GM21786 (cell line): ENCODE data around the gene GBA3.

ENCODE experiments used
- ATAC-seq: cut with Tn5 transposase; IDR thresholded peaks from one replicate; pipeline ENCODE4 v1.9.1; 2021; ENCODE audit not compliant: unreplicated experiment

Gene GBA3

DNA sequence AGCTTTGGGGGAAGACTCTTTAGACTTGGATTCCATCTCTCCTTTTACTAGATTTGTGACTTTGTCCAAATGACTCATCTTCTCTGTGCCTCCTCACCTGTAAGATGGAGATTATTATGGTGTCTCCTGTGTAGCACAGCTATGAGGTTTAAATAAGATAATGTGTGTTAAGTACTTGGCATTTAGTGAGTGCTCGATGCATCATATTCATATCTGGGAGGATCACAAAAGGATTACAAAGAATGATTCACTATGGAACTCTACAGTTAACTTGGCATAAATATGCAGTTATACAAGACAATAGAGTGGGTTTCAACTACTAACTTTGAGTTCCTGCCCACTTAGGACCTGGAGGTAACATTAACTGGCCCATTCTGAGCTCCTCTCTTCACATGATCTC, 2.3 kb downstream of the GBA3 start:
- no peak for ATAC-seq

DNA sequence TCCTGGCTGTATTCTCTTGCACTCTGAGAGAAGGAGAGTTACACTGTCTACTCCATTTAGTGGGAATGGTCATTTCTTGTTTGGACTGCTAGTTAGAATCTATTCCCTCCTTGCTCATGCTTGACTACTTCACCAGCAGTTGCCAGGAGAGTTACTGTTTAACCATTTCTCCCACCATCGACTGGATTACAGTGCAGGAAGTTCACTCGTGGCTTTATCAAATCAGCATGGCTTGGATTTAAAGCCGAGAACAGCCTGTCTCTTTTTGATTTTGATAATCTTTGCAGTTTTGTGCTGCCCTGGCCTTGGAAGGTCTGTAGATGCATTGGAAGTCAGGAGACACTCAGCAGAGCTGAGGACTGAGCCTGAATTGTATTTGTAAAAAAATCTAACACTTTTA, 3.2 kb downstream of the GBA3 start:
- ATAC-seq = no peak

DNA sequence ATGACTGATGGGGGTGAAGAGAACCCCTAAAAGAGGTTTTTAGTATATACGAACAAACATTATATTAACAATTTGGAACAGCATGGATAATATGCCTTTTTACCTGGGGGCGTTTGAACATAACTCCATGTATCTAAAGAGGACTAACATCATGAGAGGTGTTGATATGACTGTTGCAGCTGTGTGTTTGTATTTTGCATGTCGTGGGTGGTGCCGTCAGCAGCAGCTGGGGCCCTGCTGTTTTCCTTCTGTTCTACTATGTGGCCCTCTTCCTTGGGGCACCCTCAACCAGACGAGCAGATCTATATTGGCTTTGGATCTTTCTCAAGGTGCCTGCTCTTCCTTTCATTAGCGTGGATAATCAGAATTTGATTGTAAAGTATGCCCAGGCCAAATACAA, 11.2 kb downstream of the GBA3 start:
- ATAC-seq = no peak

DNA sequence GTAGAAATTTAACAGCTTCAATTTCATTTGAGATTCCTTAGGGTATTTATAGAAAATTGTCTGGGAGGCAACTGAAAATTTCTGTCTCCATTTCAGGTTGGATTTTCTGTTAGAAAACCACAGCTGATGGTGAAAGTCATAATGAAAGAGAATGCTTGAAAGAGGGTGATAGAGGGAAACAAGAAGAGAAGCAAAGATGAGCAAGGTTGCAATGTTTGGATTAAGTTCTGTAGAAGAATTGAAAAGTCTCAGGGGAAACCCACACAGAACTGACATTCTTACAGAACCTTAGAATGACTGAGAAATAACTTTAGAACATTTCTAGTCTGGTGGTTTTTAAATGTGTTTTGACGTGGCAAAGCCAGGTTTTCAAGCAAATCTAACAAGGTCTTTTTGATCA, 14.7 kb downstream of the GBA3 start:
- no peak for ATAC-seq

DNA sequence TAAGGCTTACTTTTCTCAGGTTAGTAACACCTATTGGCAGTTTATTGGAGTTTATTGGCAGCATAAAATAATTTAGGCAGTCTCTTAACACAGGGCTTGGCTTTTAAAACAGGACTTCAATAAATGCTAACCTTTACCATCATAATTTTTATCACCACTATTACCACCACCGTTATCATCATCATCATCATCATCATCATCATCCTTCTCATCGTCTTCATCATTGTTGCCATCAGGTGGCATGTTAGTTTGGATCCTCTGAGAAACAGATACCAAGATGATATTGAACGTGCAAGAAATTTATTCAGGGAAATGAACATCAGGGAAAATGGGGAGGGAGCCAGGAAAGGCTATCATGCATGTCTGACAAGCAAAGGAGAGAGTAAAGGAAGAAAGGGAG, 16.2 kb downstream of the GBA3 start:
- no peak for ATAC-seq

DNA sequence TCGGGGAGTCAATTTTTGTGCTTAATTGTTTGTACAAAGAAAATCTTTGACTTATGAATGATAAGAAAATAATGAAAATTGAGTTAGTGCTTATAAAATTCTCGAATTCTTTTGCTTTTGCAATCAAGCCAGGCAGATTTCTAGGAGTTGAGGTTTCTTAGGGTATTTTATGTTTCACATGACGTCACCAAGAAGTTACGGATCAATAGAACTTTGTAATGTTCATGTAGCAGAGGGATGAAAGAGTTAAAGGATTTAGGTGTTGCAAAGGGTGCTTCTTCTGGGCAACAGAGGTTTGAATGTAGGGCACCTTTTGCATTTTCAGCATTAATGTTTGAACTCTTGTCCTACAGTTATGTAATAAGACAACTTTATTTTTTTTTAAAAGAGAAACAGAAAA, 19.4 kb downstream of the GBA3 start:
- no peak for ATAC-seq

DNA sequence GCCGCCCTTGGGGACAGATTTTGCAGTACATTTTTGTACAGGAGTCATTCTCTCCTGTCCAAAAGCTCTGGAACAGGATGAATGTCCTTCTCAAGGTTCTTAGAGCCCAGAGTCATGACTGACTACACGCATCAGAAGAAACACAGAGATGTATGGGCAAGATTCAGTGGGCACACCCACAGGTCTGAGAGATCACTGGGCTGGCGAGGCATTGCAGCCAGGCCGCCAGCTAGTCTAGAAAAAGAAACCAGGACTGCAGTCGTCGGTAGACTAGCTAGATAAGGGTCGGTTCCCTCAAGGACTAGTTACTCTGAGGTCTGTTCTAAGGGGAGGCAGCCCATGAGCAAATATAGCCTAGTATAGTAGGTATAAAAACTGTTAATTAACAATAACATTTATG, 19.8 kb downstream of the GBA3 start:
- no peak for ATAC-seq

DNA sequence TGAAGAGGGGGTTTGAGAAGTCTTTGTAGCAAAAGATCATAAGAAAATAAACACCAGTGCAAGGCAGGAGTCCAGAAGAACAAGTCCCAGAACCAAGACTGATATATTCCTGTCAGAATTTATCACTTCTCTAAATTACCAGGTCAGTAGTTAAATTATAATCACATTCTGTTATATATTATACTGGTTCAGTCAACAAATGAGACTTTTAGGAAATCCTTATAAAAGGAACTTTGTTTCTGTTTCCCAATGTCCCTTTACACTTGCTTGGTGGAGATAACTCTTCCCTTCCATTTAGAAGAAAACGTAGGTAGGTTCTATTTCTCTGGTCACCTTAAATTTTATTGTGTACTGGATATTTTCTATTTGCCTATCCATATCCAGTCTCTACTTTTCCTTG, 21.1 kb downstream of the GBA3 start:
- no peak for ATAC-seq

DNA sequence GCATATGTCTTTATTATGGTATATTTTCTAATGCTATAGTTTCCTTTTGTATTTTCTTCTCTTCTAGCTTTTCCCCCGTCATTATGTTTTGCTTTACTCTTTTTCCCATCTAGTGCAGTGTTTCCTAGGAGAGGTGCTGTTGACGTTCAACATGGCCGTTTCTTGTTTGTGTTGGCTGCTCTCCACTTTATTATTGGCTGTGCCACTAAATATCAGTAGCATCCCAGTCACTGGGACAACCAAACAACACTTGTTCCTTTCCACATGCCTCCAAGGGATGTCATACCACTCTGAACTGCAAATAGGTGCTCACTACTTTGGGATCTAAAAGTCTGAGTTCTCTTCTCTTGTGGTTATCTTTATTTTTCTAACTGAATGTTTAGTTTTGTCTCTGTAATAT, 26.5 kb downstream of the GBA3 start:
- ATAC-seq = no peak

DNA sequence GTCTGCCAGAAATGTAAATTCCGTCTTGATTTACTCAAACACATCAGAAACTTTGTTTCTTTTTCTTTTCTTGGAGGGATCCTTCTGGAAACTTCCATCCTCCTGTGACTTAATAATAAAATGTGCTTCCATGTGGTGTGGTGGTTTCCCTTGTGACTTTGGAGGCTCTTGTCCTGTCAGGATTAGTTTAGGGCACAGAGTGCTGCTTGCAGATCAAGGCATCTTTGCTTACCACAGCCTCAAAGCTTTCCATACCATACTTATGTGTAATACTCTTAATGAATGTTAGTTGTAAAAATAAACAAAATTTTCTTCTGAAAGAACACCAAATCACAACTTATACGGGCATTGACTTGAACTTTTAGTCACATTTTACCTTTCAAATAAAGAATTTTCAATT, 27.4 kb downstream of the GBA3 start:
- ATAC-seq = no peak

DNA sequence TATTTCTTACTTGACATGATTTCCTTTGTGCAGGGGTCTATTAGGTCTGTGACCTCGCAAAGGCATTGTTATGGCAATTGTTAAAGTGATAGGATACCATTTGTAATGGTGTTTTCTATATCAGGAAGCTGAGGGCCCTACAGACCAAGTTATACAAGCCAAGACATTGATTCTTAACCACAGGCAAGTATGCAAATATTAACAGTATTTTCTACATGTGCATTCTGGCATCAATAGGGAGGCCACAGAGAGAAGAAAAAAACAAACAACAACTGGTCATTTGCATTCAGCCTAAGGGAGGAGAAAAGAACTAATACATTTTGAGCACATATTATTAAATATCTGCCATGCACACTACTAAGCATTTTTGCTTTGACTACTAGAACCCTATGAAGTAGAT, 28.5 kb downstream of the GBA3 start:
- ATAC-seq = no peak

DNA sequence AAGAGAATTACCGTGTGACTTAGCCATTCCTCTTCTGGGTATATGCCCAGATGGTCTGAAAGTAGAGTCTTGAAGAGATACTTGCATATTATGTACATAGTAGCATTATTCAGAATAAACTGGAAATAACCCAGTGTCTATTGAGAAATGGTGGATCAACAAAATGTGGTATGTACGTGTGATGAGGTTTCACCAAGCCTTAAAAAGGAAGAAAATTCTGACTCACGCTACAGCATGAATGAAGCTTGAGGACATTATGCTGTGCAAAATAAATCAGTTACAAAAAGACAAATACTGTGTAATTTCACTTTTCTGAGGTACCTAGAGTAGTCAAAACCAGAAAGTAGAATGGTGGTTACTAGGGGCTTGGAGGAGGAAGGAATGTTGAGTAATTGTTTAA, 37.3 kb downstream of the GBA3 start:
- ATAC-seq = no peak

DNA sequence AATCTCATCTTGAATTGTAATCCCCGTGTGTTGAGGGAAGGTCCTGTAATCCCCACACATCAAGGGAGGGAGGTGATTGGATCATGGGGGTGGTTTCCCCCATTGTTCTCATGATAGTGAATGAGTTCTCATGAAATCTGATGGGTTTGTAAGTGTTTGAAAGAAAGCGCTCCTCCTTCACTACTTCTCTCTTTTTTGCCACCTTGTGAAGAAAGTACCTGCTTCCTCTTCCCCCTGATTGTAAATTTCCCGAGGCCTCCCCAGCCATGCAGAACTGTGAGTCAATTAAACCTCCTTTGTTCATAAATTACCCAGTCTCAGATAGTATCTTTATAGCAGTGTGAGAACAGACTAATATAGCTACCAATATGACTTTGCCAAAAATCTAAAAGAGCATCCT, 41.1 kb downstream of the GBA3 start:
- no peak for ATAC-seq

DNA sequence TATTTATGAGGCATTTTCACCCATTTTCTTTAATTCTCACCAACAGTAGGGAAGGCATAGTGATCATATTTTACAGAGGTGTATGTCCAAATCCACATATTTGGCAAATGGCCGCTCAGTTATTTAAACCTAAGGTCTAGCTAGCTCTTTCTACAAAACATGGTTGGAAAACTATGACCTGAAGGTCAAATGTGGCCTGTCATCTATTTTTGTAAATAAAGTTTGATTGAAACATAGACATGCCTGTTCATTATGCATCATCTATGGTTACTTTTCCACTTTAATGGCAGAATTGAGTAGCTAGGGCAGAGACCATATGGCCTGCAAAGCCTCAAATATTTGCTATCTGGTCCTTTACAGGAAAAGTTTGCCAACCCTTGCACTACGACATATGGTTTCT, 44.2 kb downstream of the GBA3 start:
- no peak for ATAC-seq

DNA sequence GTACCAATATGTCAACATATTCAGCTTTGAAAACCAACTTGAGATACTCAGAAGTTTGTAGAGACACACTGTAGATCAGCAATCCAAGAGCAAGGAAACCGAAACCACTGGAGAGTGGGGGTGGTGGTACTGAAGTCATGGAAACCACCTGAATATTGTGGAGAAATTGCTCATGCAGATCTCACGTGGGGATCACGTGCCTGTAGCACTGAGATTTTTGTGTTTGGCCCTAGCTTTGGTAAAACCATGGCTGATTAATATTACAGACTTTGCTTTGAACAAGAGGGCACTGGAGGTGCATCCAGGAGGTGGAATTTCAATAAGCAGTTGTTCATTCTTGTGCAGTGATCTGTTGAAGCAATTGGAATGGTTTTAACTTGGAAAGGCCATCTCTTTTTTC, 47.2 kb downstream of the GBA3 start:
- ATAC-seq = no peak

DNA sequence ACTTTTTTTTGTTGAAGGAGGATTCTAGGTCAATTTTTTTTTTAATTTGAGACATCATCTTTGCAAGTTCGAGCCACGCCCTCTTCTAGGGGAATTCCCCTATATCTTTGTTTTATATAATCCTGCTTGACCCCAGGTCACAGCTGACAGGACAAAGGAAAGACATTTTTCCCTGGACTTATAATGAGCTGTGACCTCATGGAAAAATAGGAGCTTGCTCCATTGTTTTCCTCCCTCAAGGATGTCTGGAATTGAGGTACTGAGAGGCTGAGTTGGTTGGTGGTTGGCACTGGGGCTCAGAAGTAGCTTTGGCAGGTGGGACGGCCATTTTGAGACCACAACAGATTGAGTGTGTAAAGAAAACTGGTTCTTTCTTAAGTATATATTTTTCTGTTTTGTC, 49.0 kb downstream of the GBA3 start:
- ATAC-seq = no peak

DNA sequence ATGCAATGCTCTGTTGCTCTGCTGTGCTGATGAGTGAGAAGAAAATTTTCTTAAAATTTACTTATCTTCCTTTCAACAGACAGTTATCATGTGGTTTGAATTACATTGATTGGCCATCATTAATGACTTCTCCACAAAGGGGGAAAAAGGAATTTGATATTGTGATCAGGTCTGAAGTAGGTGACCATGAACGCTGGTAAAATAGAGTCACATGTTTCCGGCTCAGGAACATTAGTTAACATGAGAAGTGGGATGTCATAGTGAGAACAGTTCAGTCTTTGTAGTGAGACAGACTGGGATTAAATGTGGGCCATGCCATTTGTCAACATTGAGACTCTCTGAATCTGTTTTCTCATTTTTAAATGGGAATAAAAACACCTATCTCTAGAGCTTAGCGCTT, 50.6 kb downstream of the GBA3 start:
- ATAC-seq = no peak

DNA sequence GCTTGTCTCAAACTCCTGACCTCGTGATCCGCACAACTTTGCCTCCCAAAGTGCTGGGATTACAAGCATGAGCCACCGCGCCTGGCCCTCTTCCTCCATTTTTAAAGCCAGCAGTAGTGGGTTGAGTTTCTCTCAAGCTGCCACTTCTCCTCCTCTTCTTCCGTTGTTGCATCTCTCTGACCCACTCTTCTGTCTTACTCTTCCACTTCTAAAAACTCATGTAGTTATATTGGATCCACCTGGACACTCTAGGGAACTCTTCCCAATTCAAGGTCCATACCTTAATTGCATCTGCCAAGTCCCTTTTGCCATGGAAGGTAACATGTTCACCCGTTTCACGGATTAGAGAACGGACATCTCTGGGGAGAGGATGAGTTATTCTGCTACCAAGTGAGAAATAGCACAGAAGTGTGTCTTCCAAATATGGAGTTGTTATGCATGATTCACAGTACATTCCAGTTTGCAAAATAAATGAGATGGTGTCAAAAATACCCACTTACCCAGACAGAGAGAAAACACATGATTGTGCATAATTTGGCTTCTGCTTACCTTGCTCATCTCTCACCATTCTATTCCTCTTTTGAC, 51.8 kb downstream of the GBA3 start:
- no peak for ATAC-seq

DNA sequence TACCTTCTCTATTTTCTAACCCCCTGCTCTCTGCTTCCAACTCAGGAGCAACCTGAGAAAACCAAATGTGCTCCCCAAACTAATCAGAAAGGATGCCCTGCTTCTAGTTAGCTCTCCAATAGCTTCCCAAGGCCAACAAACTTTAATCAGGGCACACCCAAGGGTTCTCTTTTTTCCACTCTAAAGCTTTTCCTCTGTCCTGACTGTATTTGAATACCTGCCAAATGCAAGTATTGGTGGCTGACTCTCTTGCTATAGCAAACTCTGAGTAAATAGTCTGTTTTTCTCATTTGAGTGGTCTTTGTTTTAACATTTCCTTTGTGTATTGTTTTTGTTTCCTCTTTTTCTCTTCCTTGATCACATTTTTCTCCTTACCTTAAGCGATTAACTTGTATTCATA, 52.5 kb downstream of the GBA3 start:
- no peak for ATAC-seq

DNA sequence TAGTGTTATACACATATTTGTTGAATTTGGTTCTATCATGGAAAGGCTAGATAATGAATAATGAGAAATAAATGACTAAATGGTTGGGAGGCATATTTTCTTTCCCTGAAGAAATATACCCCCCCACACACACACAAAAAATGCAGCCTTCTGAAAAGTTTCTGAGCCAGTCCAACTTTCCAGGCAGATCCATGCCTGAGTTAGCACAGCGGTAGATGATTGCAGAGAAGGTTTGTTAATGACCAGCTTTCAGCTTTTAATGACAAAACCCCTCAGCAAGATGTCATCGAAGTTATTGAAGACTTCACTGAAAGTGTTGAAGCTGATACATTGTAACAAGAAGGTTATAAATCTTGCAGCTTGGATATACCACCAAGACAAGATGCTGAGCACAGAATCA, 61.4 kb downstream of the GBA3 start:
- no peak for ATAC-seq

DNA sequence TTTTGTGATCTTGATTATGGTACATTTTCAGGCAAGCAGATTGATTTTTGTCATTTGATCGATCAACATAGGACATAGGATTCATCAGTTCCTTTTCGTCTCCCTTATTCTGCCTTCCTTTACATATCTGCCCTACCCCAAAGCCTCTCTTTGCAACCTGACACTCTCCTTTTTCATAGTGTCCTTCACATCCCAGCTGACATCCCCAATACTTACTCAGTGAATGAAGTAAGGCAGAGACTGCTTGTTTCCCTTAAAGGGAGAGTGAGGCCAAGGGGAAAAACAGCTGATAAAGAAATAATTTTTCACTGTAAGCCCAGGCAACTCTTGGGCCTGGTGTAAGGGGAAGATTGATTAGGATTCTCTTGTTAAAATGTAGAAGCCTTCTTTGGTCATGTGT, 69.8 kb downstream of the GBA3 start:
- no peak for ATAC-seq

DNA sequence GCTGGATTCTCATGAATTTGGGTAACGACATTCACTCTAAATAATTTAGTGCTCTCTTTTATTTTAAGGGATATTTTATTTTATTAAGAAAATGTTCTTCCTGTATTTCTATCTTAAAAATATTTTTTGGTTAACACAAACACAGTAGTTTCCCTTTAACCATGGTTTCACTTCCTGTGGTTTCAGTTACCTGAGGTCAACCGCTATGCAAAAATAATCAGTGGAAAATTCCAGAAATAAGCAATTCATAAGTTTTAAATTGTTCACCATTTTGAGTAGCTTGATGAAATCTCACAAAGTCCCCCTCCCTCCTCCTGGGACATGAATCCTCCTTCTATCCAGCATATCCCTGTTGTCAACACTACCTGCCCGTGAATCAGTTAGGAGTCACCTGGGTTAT, 71.4 kb downstream of the GBA3 start:
- ATAC-seq = no peak

DNA sequence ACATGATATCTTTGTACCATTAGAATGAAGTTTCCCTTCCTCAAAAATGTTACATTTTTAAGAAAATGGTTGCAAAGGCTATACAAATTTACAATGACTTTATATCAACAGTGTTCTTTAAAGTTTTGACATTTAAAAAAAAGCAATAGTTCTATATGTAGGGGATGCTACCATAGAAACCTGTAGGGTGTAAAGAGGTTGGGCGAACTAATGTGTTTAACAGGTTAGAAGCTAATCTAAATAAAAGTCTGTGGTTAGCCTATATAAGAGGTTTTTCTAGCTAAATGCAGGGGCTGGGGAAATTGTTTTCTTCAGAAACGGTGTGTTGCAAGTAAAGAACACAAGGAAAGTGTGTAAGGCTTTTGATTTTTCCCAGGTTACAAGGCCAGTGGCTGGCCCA, 73.3 kb downstream of the GBA3 start:
- ATAC-seq = no peak
